Measurements from ENCODE around the gene USP54. TPM values are rescaled to one million over a fixed set of nuclear protein-coding genes. Genes with fewer than 3 reads are reported as not detected.

Gene USP54
- total and polyA plus RNA-seq, 2 donors, result 23.8 to 26.4 TPM

DNA sequence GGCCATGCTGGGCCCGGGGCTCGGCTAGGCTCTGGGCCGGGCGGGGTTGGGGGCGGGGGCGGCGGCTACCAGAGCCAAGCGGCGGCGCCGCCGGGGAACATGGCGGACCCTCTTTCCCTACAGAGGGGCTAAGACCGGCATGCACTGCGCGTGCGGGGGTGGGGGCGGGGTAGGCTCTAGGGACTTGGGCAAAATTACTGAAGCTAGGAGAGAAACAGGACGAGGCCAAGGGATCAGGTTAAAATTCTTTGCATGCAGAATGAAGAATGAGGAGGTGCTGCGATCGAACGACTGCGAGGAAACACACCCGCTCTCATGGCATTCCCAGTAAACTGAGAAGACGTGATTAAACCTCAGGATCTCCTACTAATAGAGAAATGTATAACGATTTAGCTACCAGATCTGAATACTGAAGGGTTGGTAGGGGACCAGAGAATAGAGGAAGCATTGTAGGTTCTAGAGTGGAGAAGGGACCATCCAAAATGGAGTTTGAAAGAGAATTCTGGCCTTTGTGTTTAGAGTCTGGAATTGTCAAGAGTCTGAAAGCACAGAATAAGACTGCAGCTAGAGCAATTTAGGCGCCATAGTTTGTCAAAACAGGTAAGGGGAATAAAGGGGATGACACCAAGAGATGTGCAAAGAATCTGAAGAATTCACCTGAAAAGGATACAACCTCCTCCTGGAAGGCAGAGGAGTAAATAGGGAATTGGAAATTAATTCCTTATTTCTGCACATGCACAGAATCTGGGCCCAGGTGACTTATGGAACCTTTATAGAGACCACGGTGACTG is 95.1 kb downstream of the USP54 start, which contains the start of gene PPP3CB:
TSS of gene PPP3CB (minus strand) at position 141 of the 791 bp plus-strand sequence. CDS start at position 6, 135 bp downstream.
- DNase-seq (ENCODE audit: extremely low spot score), result peak; percentile 94
- H3K36me3 ChIP-seq (ENCODE audit: insufficient read depth), result no peaks in the 10 kb centered on the region
- 6% methylated on average over 28 of the region's 28 CpGs for WGBS
- peak within 1 kb of the TSS; percentile 95 for H3K27ac ChIP-seq (ENCODE audit: low read depth)
- peaks cover 2% of the 10 kb centered on the region for H3K4me1 ChIP-seq (ENCODE audit: insufficient read depth)
- peak within 1 kb of the TSS; percentile 78 for H3K4me3 ChIP-seq (ENCODE audit: low read depth, low read length)

DNA sequence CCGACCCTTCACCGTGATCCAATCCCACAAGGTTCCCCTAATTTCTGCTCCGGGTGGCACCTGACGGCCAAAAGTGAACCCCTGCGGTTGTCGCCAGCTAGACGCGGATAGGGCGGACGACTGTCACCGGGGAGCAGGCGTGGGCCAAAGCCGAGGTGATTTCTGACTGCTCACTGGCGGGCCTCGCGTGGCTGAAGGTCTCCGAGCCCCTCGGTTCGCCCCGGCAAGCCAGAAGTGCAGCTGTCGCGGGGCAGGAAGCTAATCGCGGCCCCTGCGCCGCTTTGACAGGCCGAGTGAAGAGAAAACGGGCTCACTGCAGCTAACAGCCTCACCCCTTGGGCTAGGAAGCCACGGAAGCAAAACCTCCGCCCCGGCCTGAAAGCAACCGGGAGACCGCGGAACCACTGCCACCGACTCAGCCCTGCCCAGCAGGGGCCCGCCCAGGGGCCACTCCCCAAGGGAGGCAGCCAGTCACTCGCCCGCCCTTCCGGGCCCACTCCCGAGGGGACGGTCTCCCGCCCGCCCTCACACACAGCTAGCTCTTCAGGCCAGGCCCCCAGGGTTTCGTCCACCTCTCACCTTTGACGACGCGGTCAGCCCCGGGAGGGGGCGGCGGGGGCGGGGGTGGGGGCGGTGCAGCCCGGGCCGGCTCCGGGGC is 95.8 kb downstream of the USP54 start:
- Histone ChIP-seq H3K36me3 (ENCODE audit: insufficient read depth) (peaks cover 2% of the 10 kb centered on the region), H3K4me1 (ENCODE audit: insufficient read depth) (peaks cover 2% of the 10 kb centered on the region), H3K27ac (ENCODE audit: low read depth) (peak overlapping the region; percentile 95), H3K4me3 (ENCODE audit: low read depth, low read length) (peak overlapping the region; percentile 78)
- DNase-seq (ENCODE audit: extremely low spot score), result peak; percentile 18
- under 1% methylated on average over 55 of the region's 55 CpGs for WGBS

DNA sequence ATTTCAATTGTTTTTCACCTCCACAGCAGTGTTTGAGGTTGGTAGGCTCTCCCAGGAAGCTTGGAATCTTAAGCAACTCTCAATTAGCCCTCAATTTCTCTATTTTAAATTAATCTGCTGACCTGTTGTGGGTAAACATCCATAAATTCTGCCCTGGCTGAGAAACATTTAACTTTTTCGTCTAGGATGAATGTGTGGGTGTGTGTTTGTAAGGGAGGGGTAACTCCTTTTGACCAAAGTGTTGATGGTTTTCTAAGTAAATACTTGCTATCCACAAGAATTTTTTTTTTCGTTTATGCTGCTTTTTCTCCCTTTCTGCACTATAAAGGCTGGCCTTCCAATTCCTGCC is 96.3 kb downstream of the USP54 start:
- Histone ChIP-seq H3K4me1 (ENCODE audit: insufficient read depth) (peaks cover 2% of the 10 kb centered on the region), H3K4me3 (ENCODE audit: low read depth, low read length) (peak overlapping the region; percentile 78), H3K36me3 (ENCODE audit: insufficient read depth) (peaks cover 2% of the 10 kb centered on the region), H3K27ac (ENCODE audit: low read depth) (no peak overlapping the region)
- WGBS, result under 1% methylated on average over 2 of the region's 2 CpGs
- DNase-seq (ENCODE audit: extremely low spot score), result no peak

DNA sequence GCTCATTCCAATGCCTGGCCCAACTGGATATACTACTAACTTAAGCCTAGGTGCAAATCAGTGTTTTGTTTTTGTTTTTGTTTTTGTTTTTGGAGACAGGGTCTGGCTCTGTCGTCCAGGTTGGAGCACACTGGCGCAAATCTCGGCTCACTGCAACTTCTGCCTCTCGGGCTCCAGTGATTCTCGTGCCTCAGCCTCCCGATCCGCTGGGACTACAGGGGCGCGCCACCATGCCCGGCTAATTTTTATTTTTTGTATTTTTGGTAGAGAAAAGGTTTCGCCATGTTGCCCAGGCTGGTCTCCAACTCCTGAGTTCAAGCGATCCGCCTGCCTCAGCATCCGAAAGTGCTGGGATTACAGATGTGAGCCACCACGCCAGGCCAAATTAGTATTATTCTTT is 96.9 kb downstream of the USP54 start:
- DNase-seq (ENCODE audit: extremely low spot score), result no peak
- Histone ChIP-seq H3K36me3 (ENCODE audit: insufficient read depth) (peaks cover 2% of the 10 kb centered on the region), H3K27ac (ENCODE audit: low read depth) (no peak overlapping the region), H3K4me1 (ENCODE audit: insufficient read depth) (peaks cover 2% of the 10 kb centered on the region), H3K4me3 (ENCODE audit: low read depth, low read length) (no peak overlapping the region)
- 95% methylated on average over 15 of the region's 15 CpGs for WGBS

DNA sequence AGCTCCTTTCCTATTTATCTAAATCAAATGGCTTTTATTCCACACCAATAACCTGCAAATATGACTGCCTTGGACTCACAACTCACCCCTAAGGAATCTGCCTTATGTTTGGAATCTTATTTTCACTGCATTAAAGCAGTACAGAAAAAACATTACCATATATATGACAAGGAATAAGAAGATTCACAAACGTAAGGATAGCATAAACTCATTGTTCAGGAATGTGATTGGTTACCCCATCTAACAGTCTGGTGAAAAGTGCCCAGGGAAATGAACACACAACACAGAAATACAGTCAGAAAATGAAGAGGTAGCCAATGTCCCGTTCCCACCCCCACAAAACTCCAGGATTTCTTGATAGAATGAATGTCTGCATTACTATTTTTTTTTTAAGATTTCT is 97.4 kb downstream of the USP54 start:
- 35% methylated on average over 2 of the region's 2 CpGs for WGBS

DNA sequence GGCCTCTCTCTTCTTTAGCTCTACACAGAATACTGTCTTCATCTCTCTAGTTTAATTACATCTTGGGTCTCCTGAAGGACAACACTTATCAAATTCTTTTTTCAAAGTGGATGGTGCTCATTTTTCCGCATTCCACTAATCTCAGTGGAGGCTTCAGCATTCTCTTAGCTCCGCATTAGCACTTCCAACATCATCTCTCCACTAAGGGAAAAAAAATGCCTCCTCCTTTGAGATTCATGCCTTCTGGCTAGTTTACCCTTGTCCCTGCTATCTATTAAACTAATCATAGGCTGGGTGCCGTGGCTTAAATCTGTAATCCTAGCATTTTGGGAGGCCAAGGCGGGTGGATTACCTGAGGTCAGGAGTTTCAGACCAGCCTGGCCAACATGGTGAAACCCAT is 104.5 kb downstream of the USP54 start:
- H3K4me1 ChIP-seq (ENCODE audit: insufficient read depth), result no peaks in the 10 kb centered on the region
- peaks cover 2% of the 10 kb centered on the region for H3K36me3 ChIP-seq (ENCODE audit: insufficient read depth)
- no peak for DNase-seq (ENCODE audit: extremely low spot score)
- no peak overlapping the region for H3K27ac ChIP-seq (ENCODE audit: low read depth)
- WGBS, result 97% methylated on average over 4 of the region's 4 CpGs
- H3K4me3 ChIP-seq (ENCODE audit: low read depth, low read length), result no peak overlapping the region

More for the DNA sequence above, 97.4 kb downstream of the USP54 start:
- H3K4me1 ChIP-seq (ENCODE audit: insufficient read depth), result peaks cover 2% of the 10 kb centered on the region
- no peak overlapping the region for H3K27ac ChIP-seq (ENCODE audit: low read depth)
- no peak overlapping the region for H3K4me3 ChIP-seq (ENCODE audit: low read depth, low read length)
- no peak for DNase-seq (ENCODE audit: extremely low spot score)
- peaks cover 2% of the 10 kb centered on the region for H3K36me3 ChIP-seq (ENCODE audit: insufficient read depth)

DNA sequence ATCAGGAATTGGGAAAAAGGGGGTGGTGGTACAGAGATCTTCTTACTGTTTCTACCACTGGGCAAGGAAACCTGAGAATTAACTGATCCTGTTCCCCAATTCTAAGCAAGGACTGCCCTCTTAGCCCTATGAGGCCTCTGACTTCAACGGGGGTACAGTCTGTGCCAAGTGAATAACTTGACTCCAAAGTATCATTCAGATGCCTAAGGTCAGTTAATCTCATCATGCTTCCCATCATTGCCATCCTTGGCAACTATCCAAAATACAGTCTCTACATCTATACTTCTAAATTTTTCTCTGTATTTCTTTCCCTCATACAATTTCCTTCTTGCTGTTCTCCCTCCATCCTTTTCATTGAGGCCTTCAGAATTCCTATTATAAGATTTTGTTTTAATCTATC is 105.8 kb downstream of the USP54 start:
- DNase-seq (ENCODE audit: extremely low spot score), result no peak
- no peak overlapping the region for H3K4me3 ChIP-seq (ENCODE audit: low read depth, low read length)
- 85% methylated on average over 1 of the region's 1 CpG for WGBS
- no peak overlapping the region for H3K27ac ChIP-seq (ENCODE audit: low read depth)
- H3K36me3 ChIP-seq (ENCODE audit: insufficient read depth), result no peaks in the 10 kb centered on the region
- no peaks in the 10 kb centered on the region for H3K4me1 ChIP-seq (ENCODE audit: insufficient read depth)

DNA sequence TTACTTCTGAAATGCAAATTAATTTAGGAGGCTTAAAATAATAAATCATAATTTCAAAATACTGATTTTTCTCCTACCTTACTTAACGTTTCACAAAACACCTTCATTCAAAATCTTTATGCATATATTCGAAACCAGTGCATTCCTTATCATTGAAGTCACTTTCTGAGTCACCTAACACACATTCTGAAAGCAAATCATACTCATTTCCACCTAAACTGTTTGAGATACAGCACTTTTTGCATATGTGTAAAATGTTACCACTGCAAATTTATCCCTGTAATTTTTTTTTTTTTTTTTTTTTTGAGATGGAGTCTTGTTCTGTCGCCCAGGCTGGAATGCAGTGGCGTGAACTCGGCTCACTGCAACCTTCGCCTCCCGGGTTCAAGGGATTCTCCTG is 111.0 kb downstream of the USP54 start:
- H3K36me3 ChIP-seq (ENCODE audit: insufficient read depth), result peaks cover 2% of the 10 kb centered on the region
- 87% methylated on average over 7 of the region's 7 CpGs for WGBS

DNA sequence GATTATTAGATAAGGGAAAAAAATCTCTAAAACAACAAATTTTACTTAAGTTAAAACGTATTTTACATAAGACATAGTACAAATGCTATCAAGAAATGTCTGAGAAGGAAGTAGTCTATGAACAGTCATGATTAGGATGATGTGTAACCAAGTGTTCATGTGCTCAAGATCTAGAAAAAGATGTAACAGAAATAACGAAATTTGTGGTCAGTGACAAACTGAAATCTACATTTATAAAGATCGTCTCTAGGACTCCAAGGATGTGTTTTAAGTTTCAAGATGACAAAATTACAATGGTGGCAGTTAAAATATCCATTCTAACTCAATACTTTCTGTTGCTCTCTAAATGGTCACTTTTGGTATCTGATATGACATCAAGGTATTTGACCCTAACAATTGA is 112.5 kb downstream of the USP54 start:
- H3K4me1 ChIP-seq (ENCODE audit: insufficient read depth), result no peaks in the 10 kb centered on the region
- peaks cover 2% of the 10 kb centered on the region for H3K36me3 ChIP-seq (ENCODE audit: insufficient read depth)
- no peak for DNase-seq (ENCODE audit: extremely low spot score)
- WGBS, result 80% methylated on average over 3 of the region's 3 CpGs
- no peak overlapping the region for H3K27ac ChIP-seq (ENCODE audit: low read depth)
- no peak overlapping the region for H3K4me3 ChIP-seq (ENCODE audit: low read depth, low read length)

More for the DNA sequence above, 111.0 kb downstream of the USP54 start:
- no peak overlapping the region for H3K4me3 ChIP-seq (ENCODE audit: low read depth, low read length)
- DNase-seq (ENCODE audit: extremely low spot score), result no peak
- no peaks in the 10 kb centered on the region for H3K4me1 ChIP-seq (ENCODE audit: insufficient read depth)
- H3K27ac ChIP-seq (ENCODE audit: low read depth), result no peak overlapping the region

DNA sequence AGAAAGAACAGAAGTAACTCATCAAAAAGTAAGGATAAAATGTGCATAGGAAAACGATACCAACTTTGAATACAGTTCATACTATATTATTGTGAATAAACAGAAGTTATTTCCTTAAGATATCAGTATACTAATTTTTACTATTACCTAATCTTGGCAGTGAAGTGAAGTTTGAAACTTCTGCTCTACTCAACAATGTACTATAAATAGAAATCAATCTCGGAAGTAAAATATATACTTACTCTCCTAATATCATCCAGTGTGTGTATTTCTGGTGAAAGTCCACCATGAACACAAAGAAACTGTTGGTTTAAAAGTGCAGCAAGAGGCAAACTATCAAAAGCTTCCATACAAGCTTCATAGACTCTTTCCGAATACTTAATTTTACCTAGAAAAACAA is 119.9 kb downstream of the USP54 start:
- no peak for DNase-seq (ENCODE audit: extremely low spot score)
- 76% methylated on average over 3 of the region's 3 CpGs for WGBS
- Histone ChIP-seq H3K4me1 (ENCODE audit: insufficient read depth) (no peaks in the 10 kb centered on the region), H3K27ac (ENCODE audit: low read depth) (no peak overlapping the region), H3K4me3 (ENCODE audit: low read depth, low read length) (no peak overlapping the region), H3K36me3 (ENCODE audit: insufficient read depth) (peaks cover 14% of the 10 kb centered on the region)

DNA sequence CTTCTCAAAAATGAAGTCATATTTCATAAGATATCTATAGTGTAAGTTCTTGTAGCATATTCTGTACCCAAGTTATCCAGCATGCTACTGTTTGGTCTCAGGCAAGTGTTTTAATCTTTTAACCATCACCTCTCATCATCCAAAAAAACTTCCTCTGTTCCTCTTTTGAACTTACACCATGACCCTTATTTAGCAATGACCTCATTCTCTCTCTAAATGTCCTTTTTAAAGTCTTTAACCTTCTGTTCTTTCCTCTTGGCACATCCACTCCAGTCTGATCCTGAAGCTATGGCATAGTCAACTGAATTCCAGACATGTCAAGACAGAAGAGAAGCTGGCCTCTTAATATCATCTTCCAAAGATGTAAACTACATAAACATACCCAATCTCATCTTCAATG is 121.6 kb downstream of the USP54 start:
- DNase-seq (ENCODE audit: extremely low spot score), result no peak
- Histone ChIP-seq H3K4me1 (ENCODE audit: insufficient read depth) (no peaks in the 10 kb centered on the region), H3K36me3 (ENCODE audit: insufficient read depth) (peaks cover 12% of the 10 kb centered on the region), H3K4me3 (ENCODE audit: low read depth, low read length) (no peak overlapping the region), H3K27ac (ENCODE audit: low read depth) (no peak overlapping the region)

DNA sequence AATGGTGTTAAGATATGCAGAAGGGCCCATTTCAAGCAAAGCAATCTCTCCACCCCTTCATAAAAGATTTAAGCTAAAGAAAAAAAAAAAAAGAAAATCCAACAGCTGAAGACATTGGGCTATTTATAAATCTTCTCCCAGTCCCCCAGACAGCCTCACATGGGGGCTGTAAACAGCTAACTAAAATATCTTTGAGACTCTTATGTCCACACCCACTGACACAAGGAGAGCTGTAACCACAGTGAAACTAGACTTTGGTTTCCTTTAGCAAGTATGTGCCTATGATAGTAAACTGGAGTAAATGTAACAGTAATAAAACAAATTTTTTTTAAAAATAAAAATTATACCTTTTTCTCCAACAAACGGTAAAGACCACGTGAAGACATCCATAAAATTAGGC is 123.9 kb downstream of the USP54 start:
- no peak for DNase-seq (ENCODE audit: extremely low spot score)
- WGBS, result 81% methylated on average over 2 of the region's 2 CpGs
- Histone ChIP-seq H3K4me3 (ENCODE audit: low read depth, low read length) (no peak overlapping the region), H3K4me1 (ENCODE audit: insufficient read depth) (no peaks in the 10 kb centered on the region), H3K27ac (ENCODE audit: low read depth) (no peak overlapping the region), H3K36me3 (ENCODE audit: insufficient read depth) (peaks cover 12% of the 10 kb centered on the region)

DNA sequence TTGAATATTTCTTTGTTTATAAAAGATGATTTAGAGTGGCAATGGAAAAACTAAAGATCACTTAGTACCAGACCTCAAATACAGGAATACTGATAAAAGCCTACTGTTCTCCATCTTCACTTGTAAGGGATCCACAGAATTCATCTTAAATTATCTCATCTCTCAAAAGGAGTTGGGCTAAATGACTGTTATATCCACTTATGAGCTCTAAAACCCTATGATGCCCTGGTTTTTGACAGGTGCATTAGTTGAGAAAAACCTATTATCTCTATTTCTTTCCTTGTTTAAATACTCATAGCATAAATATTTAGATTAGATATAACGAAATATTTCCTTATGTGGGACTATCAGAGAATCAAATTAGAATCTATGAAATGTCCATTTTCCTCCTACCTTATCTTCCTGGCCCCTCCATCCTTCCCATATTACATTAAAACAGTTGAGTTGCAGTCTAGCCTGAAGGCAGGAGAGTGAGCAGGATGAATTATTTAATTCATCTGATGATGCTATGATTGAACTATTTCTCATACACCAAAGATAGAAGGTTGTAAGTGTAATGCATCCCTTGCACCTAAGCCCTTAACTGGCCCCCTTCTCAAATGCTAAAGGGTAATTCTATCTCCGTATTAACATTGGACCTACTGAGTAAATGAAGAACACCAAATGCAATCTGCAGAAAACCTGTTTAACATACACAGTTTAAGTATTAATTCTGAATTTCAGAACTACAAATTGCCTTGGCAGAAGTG is 125.0 kb downstream of the USP54 start:
- no peak overlapping the region for H3K4me3 ChIP-seq (ENCODE audit: low read depth, low read length)
- 65% methylated on average over 2 of the region's 2 CpGs for WGBS
- no peak overlapping the region for H3K27ac ChIP-seq (ENCODE audit: low read depth)
- peaks cover 10% of the 10 kb centered on the region for H3K36me3 ChIP-seq (ENCODE audit: insufficient read depth)
- no peak for DNase-seq (ENCODE audit: extremely low spot score)
- no peaks in the 10 kb centered on the region for H3K4me1 ChIP-seq (ENCODE audit: insufficient read depth)

DNA sequence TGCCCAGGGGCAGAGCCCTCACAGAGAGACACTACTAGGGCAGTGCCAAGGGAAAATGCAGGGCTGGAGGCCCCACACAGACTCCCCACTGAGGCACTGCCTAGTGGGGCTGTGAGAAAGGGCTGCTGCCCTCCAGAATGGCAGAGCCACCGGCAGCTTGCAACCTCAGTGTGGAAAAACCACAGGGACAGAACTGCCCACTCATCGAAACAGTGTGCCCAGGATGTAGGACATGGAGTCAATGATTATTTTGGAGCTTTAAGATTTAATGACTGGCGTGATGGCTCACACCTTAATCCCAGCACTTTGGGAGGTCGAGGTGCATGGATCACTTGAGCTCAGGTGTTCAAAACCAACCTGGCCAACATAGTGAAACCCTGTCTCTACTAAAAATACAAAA is 130.2 kb downstream of the USP54 start:
- WGBS, result 96% methylated on average over 4 of the region's 4 CpGs
- Histone ChIP-seq H3K4me3 (ENCODE audit: low read depth, low read length) (no peak overlapping the region), H3K27ac (ENCODE audit: low read depth) (no peak overlapping the region), H3K4me1 (ENCODE audit: insufficient read depth) (no peaks in the 10 kb centered on the region), H3K36me3 (ENCODE audit: insufficient read depth) (no peaks in the 10 kb centered on the region)
- no peak for DNase-seq (ENCODE audit: extremely low spot score)

All from urinary bladder (tissue), 4 donors.